ENCODE measurements around the gene PALLD.

Gene PALLD

GRCh38 chr4:168593399-168593798 lies 96.5 kb downstream of the PALLD start:
- no peak for DNase-seq (ENCODE audit: low read depth)

GRCh38 chr4:168594121-168594520 lies 97.3 kb downstream of the PALLD start:
- DNase-seq (ENCODE audit: low read depth) = no peak

GRCh38 chr4:168598191-168598590 lies 101.3 kb downstream of the PALLD start:
- no peak for DNase-seq (ENCODE audit: low read depth)

- no peak for DNase-seq (ENCODE audit: low read depth)
Measured at GRCh38 chr4:168600796-168601583, 104.1 kb downstream of the PALLD start.

- DNase-seq (ENCODE audit: low read depth) = no peak
Measured at GRCh38 chr4:168601899-168602298, 105.0 kb downstream of the PALLD start.

- no peak for DNase-seq (ENCODE audit: low read depth)
Measured at GRCh38 chr4:168604496-168605373, 107.9 kb downstream of the PALLD start.

- DNase-seq (ENCODE audit: low read depth) = no peak
Measured at GRCh38 chr4:168605411-168605810, 108.6 kb downstream of the PALLD start.

GRCh38 chr4:168607215-168607614 lies 110.4 kb downstream of the PALLD start:
- DNase-seq (ENCODE audit: low read depth) = no peak

- DNase-seq (ENCODE audit: low read depth) = no peak
Measured at GRCh38 chr4:168608771-168609170, 111.9 kb downstream of the PALLD start.

- no peak for DNase-seq (ENCODE audit: low read depth)
Measured at GRCh38 chr4:168609369-168609768, 112.5 kb downstream of the PALLD start.

GRCh38 chr4:168610911-168611530 lies 114.2 kb downstream of the PALLD start:
- no peak for DNase-seq (ENCODE audit: low read depth)

- DNase-seq (ENCODE audit: low read depth) = no peak
Measured at GRCh38 chr4:168612450-168613135, 115.7 kb downstream of the PALLD start.

GRCh38 chr4:168613869-168614268 lies 117.0 kb downstream of the PALLD start:
- DNase-seq (ENCODE audit: low read depth) = no peak

- DNase-seq (ENCODE audit: low read depth) = no peak
Measured at GRCh38 chr4:168614281-168615057, 117.6 kb downstream of the PALLD start.

GRCh38 chr4:168615294-168616065 lies 118.6 kb downstream of the PALLD start:
- no peak for DNase-seq (ENCODE audit: low read depth)

GRCh38 chr4:168618577-168619265 lies 121.9 kb downstream of the PALLD start:
- no peak for DNase-seq (ENCODE audit: low read depth)

- DNase-seq (ENCODE audit: low read depth) = no peak
Measured at GRCh38 chr4:168619266-168619631, 122.4 kb downstream of the PALLD start.

GRCh38 chr4:168621806-168622589 lies 125.1 kb downstream of the PALLD start:
- DNase-seq (ENCODE audit: low read depth) = no peak

GRCh38 chr4:168622600-168622999 lies 125.7 kb downstream of the PALLD start:
- DNase-seq (ENCODE audit: low read depth) = no peak
